ENCODE data around the gene LGMN.
A peak's percentile ranks its signal among the peaks of the same experiment; 100 is the strongest.
"Not testable (repeated sequence)": the region's sequence is repeated elsewhere in the genome, so short reads cannot be mapped to it uniquely, and the experiment has no call there.

LGMN gene

GRCh38 chr14:92692822-92693226 is 55.6 kb downstream of the LGMN start:
- DNase-seq = no peak

DNA sequence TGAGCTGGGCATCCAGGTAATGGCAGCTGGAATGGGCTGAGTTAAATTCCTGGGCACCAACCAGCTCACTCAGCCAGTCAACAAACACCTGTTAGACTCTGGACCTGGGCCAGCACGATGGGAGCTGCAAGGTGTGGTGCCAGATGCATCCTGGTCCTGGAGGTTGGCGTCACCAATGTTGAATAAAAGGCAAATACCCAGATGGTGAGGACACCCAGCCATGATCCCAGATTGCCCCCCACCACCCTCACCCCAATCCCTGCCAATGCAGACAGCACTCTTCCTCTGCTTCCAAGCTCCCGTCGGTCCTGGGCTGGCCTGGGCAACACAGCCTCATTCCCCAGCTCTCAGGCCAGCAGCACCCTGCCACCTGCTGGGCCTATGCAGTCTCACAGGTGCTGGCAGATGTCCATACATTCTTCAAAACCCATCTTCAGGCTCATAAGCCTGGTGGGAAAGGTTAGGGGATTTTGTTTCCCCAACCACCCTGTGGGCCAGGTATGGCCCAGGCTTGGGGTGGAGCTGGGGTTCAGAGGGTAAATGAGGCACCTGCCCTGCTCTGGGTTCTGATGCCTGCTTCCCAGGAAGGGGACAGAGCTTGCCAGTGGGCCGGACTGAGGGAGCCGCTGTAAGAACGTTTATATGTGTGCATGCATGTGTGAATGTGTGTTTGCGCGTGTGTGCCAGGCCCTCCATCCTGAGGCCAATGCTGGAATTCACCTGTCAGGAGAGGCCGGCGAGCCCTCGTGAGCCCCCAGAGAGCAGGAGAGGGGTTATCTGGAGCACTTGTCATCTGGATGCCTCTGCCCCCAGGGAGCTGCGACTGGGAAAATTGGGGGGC is 58.0 kb downstream of the LGMN start:
- no peak for DNase-seq

- DNase-seq = no peak
These were observed 59.7 kb downstream of the LGMN start for GRCh38 chr14:92688434-92689375.

GRCh38 chr14:92687681-92688433 is 60.6 kb downstream of the LGMN start:
- no peak for DNase-seq

GRCh38 chr14:92686900-92687427 is 61.5 kb downstream of the LGMN start:
- peak; percentile 74 for DNase-seq

GRCh38 chr14:92686411-92686899 is 62.0 kb downstream of the LGMN start:
- no peak for DNase-seq

- DNase-seq = no peak
These were observed 62.6 kb downstream of the LGMN start for GRCh38 chr14:92685784-92686355.

DNA sequence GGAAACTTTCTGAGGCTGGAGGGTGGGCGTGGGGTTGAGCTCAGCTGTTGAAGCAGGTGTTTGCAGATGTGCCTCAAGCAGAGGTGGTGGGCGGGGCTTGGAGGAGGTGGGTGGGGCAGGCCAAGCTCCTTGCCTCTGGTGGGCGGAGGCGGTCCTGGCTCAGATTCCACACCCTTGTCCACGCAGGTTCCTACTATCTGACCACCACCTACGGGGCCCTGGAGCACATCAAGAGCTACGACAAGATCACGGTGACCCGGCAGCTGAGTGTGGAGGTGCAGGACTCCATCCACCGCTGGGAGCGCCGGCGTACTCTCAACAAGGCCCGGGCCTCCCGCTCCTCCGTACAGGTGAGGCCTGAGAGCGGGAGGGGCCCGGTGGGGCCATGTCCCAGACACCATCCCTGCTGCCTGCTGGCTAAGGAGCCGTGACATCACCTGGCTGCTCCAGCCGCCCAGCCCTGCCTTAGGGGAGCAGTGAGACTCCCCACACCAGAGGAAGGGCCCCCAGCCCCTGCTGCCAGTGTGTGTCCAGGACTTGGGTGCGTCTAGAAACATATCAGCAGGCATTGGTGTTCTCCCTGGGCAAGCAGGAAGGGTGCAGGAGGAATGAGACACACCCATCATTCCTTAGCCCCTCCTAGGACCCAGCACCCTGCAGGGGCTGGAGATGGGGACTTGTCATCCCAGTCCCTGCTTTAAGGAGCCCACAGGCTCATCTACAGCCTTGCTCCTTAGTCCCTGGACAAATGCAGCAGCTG is 63.4 kb downstream of the LGMN start:
- no peak for DNase-seq

DNA sequence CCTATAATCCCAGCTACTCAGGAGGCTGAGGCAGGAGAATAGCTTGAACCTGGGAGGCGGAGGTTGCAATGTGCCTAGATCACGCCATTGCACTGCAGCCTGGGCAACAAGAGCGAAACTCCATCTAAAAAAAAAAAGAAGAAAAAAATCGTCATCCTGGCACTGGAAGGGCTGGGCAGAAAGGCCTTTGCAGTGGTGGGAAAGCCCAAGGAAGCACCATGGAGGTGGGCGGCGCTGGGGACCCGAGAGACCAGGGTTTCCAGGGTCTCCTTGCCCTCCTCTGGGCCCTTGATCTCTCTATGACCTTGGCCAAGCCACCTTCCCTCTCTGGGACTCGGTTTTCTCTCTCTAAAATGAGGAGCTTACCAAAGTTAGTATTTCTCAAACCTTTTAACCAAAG is 65.4 kb downstream of the LGMN start:
- DNase-seq = no peak

GRCh38 chr14:92680781-92681650 is 67.4 kb downstream of the LGMN start:
- DNase-seq = peak; percentile 83

GRCh38 chr14:92680330-92680729 is 68.1 kb downstream of the LGMN start:
- DNase-seq = not testable (repeated sequence)

GRCh38 chr14:92679246-92679645 is 69.2 kb downstream of the LGMN start:
- no peak for DNase-seq

- DNase-seq = no peak
These were observed 69.7 kb downstream of the LGMN start for GRCh38 chr14:92678766-92679165.

DNA sequence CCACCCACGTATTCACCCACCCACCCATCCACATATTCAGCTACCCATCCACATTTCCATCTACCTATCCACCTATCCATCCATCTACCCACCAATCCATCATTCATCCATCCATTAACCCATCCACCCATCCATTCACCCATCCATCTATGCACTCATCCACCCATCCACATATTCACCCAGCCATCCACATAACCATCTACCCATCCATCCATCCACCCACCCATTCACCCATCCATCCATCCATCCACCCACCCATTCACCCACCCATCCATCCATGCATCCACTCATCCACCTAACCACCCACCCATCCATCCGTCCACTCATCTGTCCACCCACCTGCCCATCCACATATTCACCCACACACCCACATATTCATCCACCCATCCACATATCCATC is 70.5 kb downstream of the LGMN start:
- no peak for DNase-seq

DNA sequence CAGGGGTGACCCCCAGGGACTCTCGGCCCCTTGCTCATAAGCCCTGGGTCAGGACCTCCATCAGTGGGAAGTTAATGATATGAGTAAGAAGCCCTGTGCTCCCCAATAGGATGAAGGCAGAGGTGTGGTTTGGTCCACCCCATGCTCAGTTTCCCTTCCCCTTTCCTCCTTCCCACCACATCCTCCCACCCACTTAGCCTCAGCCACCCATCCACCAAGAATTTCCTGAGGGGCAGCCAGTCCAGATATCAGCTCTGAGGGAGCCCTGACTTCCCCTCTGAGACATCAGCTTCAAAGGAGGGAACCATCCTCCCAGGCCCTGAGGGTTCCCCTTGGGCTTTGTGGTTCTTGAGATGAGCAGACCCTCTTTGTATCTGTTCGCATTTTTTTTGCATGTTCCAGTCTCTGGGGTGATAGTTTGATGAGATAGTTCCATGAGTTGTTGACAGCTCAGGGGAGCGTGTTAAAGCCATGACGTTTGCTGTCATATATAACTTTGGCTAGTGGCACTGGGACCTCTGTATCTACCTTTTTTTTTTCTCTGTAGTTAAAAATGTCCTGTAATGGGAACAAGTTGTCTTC is 71.2 kb downstream of the LGMN start:
- peak; percentile 83 for DNase-seq

DNA sequence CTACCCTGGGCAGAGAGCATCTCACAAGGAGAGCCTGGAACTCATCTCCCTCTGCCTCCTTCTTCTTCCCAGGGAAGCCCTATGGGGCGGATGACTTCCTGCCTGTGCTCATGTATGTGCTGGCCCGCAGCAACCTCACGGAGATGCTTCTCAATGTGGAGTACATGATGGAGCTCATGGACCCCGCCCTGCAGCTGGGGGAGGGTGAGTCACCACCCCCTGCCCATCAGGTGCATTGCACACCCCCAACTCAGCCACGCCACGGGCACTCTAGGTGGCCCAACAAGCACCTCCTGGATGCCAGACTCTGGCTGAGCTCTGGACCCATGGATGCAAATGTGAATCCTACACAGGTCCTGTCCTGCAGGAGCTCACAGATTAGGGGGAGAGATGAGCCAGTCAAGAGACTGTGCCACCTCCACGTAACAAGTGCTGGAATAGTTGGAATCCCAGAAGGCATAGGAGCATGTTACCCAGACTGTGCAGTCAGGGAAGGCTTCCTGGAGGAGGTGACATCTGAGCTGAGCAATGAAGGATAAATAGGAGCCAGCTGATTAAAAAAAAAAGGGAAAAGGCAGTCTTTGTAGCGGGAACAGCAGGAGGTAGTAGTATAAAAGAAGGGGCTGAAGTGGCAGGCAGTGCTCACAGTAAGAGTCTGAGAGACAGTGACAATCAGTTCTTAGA is 71.9 kb downstream of the LGMN start:
- no peak for DNase-seq

- no peak for DNase-seq
These were observed 72.5 kb downstream of the LGMN start for GRCh38 chr14:92675976-92676375.

GRCh38 chr14:92675421-92675820 is 73.0 kb downstream of the LGMN start:
- DNase-seq = no peak

DNA sequence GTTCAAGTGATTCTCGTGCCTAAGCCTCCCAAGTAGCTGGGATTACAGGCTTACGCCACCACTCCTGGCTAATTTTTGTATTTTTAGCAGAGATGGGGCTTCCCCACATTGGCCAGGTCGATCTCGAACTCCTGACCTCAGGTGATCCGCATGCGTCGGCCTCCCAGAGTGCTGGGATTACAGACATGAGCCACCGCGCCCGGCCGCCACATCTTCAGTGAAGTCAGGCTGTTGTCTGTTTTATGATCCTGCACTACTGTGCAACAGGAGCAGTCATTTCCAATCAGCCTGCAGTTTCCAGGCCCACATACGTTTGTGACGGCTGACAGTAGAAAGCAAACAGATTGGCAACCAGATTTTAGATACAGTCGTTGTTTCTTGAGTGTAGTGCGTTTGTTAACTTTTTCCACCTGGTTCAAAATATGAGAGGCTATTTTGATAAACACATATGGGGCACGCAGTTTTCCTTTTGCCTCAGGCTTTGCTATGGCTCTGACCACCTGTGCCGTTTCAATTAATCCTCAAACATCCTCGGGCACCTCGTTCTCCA is 74.8 kb downstream of the LGMN start:
- DNase-seq = no peak
